Activated B cell treated with CpG ODN at 0.5 μM for 24 hours (primary cell): ENCODE measurements around the gene ACOX2. TPM values are rescaled to one million over a fixed set of nuclear protein-coding genes. Genes with fewer than 3 reads are reported as not detected.

Experiments used
- ATAC-seq: fragments of 200-7000 bp; cut with Tn5 transposase; one replicate; pipeline ENCODE4 v1.10.0; 2021; ENCODE audit warnings: low read depth, mild to moderate bottlenecking, moderate library complexity
- CTCF ChIA-PET: fragments of 350-600 bp; sonication (Branson Sonifier 250); formaldehyde crosslinking; loops from one replicate; lab custom pipeline; 2021; ENCODE audit warnings: antibody characterized with exemption; lab: Charles Lee
- POLR2A ChIA-PET: fragments of 350-600 bp; sonication (Branson Sonifier 250); formaldehyde crosslinking; loops from one replicate; lab custom pipeline; 2021; ENCODE audit warnings: antibody characterized with exemption; lab: Charles Lee
- DNase-seq: peaks from one replicate; pipeline ENCODE4 v3.0.0; 2022
- H3K27ac Mint-ChIP-seq: one replicate; pipeline ENCODE4 v1.8.0; 2020; ENCODE audit warnings: mixed read lengths
- H3K27me3 Mint-ChIP-seq: one replicate; pipeline ENCODE4 v1.8.0; 2021; ENCODE audit warnings: mixed read lengths
- H3K36me3 Mint-ChIP-seq: one replicate; pipeline ENCODE4 v1.8.0; 2021; ENCODE audit warnings: low read depth, mixed read lengths
- H3K4me1 Mint-ChIP-seq: one replicate; pipeline ENCODE4 v1.8.0; 2021; ENCODE audit warnings: mixed read lengths
- H3K4me3 Mint-ChIP-seq: one replicate; pipeline ENCODE4 v1.8.0; 2020; ENCODE audit warnings: mild to moderate bottlenecking, mixed read lengths
- H3K9me3 Mint-ChIP-seq: one replicate; pipeline ENCODE4 v1.8.0; 2020; ENCODE audit warnings: mixed read lengths
- intact Hi-C: fragments of 100-400 bp; cut with micrococcal nuclease; formaldehyde crosslinking; loops from one replicate; pipeline ENCODE4 v1.15.1; 2024
- total RNA-seq: library from RNA; stranded (reverse); gene quantifications from 2 replicates; pipeline ENCODE4 v1.2.3, GENCODE V29; 2022
- TF ChIP-seq, protein P1 (sequence below): fragments of 200-600 bp; IDR thresholded peaks from one replicate; pipeline ENCODE4 v1.8.0; 2022; ENCODE audit warnings: antibody characterized with exemption, mild to moderate bottlenecking

The ACOX2 gene
- total RNA-seq, 1 donor from 2014 or later, result not detected

DNA sequence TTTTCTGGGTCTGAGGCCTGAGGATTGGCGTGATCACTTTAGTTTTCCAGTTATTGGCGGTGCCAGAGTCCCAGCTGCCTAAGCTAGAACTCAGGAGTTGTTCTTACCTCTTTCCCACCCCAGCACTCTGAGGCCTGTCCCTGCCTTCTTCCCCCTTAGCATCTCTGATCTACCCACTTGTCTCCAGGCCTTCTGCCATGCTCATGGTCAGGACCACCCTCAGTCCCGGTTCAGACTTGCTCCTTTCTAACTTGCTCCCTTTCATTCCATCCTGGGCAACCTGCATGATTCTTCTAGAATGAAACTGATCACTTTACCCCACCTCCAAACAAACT is 15.7 kb downstream of the ACOX2 start:
- no peaks in the 10 kb centered on the region for H3K36me3 Mint-ChIP-seq
- peaks cover 1% of the 10 kb centered on the region for H3K27me3 Mint-ChIP-seq
- intact Hi-C loops, result no loop called here
- DNase-seq (no peak), ATAC-seq (no peak)
- POLR2A ChIA-PET, result no interaction called here
- TF ChIP-seq, protein P1, sequence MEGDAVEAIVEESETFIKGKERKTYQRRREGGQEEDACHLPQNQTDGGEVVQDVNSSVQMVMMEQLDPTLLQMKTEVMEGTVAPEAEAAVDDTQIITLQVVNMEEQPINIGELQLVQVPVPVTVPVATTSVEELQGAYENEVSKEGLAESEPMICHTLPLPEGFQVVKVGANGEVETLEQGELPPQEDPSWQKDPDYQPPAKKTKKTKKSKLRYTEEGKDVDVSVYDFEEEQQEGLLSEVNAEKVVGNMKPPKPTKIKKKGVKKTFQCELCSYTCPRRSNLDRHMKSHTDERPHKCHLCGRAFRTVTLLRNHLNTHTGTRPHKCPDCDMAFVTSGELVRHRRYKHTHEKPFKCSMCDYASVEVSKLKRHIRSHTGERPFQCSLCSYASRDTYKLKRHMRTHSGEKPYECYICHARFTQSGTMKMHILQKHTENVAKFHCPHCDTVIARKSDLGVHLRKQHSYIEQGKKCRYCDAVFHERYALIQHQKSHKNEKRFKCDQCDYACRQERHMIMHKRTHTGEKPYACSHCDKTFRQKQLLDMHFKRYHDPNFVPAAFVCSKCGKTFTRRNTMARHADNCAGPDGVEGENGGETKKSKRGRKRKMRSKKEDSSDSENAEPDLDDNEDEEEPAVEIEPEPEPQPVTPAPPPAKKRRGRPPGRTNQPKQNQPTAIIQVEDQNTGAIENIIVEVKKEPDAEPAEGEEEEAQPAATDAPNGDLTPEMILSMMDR, result no peak
- CTCF ChIA-PET, result no interaction called here
- H3K4me1 Mint-ChIP-seq, result no peaks in the 10 kb centered on the region
- H3K4me3 Mint-ChIP-seq, result no peak overlapping the region
- H3K9me3 Mint-ChIP-seq, result no peaks in the 10 kb centered on the region
- H3K27ac Mint-ChIP-seq, result no peak overlapping the region

DNA sequence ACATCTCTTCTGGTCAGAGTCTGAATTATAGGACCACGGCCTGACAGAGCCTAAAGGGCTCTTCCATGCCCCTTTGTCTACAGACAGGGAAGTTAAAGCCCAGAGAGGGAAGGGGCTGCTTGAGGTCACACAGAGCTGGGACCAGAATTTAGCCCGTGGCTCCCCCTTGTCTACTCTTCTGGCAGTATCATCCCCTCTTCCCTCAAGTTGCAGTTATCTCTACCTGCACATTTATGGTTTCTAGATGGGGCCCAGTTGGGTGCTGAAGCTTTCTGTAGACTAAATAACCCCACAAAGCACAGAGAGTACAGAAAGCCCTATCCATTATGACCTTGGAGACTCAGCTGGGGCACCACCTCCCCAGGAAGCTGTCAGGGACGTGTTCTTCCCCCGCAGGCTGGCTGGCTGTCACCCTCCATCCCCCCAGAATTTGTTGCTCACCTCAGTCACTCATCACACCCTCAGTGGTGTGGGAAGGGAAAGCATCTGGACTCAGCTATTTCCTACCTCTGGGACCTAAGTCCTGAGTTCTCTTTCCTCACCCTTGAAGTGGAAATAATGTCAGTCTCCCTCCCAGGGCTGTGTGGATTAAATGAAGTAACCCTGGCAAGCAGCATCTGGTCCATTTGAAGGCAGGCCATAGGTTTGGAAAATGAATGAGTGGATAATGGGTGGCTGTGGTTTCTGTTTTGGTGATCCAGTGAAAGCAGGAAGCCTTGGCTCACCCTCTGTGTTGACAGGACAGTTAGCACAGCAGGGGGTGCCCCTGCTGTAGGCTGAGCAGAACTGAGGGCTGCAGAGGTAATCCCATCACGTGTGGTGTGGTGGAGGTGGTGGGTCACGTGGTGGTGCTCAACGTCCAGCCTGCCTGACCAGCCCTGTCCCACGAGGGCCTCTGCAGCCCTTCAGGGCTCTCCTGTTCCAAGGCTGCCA is 16.3 kb downstream of the ACOX2 start:
- no peak overlapping the region for H3K27ac Mint-ChIP-seq
- H3K4me1 Mint-ChIP-seq, result no peaks in the 10 kb centered on the region
- intact Hi-C loops, result no loop called here
- POLR2A ChIA-PET, result no interaction called here
- ATAC-seq (no peak), DNase-seq (no peak)
- CTCF ChIA-PET, result no interaction called here
- H3K27me3 Mint-ChIP-seq, result peaks cover 1% of the 10 kb centered on the region
- H3K4me3 Mint-ChIP-seq, result no peak overlapping the region
- no peaks in the 10 kb centered on the region for H3K9me3 Mint-ChIP-seq
- no peaks in the 10 kb centered on the region for H3K36me3 Mint-ChIP-seq
- TF ChIP-seq, protein P1, result no peak

DNA sequence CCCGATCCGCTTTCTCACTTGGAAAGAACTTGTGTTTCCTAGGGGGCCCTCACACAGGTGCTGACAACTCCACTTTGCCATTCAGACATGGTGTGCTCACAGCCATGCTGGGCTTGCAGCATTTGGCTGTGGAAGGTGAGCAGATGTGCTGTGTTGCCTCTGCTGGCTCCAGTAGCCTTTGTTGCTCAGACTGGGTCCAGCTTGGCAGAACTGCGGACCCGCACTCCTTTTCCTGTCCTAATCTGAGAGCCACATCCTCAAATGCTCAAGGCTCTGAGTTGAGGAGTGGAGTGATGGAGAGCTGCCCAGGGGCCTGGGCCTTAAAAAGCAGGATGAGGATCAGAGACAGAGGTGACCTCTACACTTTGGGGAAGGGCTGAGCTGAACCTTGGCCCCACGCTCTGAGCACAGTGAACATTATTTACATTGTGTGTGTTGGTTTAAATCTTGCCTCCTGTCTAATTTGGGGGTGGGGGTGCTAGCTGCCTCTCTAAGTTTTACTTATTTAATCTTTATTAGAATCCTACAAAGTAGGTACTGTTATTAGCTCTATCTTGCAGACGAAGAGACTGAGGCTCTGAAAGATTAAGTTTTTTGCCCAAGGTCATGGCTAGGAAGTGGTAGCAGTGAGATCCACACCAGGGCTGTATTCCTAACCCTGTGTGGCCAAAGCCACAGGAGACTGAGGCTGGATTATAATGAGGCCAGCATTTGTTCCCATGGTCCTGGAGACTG is 17.2 kb downstream of the ACOX2 start:
- Mint-ChIP-seq H3K36me3 (no peaks in the 10 kb centered on the region), H3K9me3 (no peaks in the 10 kb centered on the region), H3K4me1 (no peaks in the 10 kb centered on the region), H3K27ac (no peak overlapping the region), H3K4me3 (no peak overlapping the region), H3K27me3 (peaks cover 1% of the 10 kb centered on the region)
- TF ChIP-seq, protein P1, result no peak
- intact Hi-C loops, result no loop called here
- CTCF ChIA-PET, result no interaction called here
- DNase-seq (no peak), ATAC-seq (no peak)
- POLR2A ChIA-PET, result no interaction called here

DNA sequence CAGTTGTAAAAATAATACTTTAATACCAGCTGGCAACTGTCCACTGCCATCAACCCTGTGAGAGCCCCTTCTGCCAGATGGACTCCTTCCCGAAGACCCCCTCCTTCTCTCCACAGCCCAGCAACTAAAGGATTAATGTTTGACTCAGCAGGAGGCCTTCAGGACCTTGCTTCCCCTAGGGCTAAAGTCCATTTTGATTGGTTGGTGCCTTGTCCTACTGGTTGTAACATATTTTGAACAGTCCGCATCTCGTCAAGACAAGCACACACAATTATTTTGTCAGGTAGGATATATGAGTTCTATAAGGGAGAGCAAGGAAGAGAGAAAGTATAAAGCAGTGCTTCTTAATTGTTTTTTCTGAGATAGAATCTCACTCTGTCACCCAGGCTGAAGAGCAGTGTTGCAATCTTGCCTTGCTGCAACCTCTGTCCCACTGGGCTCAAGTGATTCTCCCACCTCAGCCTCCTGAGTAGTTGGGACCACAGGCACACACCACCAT is 18.6 kb downstream of the ACOX2 start:
- ChIA-PET CTCF (no interaction called here), POLR2A (no interaction called here)
- Mint-ChIP-seq H3K36me3 (no peaks in the 10 kb centered on the region), H3K27me3 (peaks cover 1% of the 10 kb centered on the region), H3K27ac (no peak overlapping the region), H3K4me1 (no peaks in the 10 kb centered on the region), H3K9me3 (no peaks in the 10 kb centered on the region), H3K4me3 (no peak overlapping the region)
- ATAC-seq, result no peak
- DNase-seq, result no peak
- TF ChIP-seq, protein P1, result no peak
- intact Hi-C loops, result no loop called here

DNA sequence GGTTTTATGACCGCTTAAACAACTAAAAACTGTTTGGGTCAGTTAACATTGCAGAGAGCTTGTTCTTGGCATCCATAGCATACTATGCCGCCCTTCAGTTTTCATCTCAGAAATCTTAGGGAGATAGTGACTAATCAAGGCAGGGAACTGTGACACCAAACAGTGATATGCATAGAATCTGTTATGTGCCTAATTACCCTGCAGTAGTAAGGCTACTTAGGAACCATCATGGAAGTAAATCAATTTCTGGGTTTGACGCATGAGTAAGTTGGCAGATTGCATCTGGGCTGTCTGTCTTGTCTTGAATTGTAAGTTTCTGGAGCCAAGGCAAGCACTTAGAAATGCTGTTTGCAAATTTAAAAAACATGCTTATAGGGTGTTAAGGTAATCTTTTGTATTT is 22.6 kb downstream of the ACOX2 start:
- no peaks in the 10 kb centered on the region for H3K9me3 Mint-ChIP-seq
- ATAC-seq (no peak), DNase-seq (no peak)
- H3K27ac Mint-ChIP-seq, result no peak overlapping the region
- H3K27me3 Mint-ChIP-seq, result peaks cover 1% of the 10 kb centered on the region
- intact Hi-C loops, result no loop called here
- no peak overlapping the region for H3K4me3 Mint-ChIP-seq
- ChIA-PET CTCF (no interaction called here), POLR2A (no interaction called here)
- TF ChIP-seq, protein P1, result no peak
- H3K4me1 Mint-ChIP-seq, result no peaks in the 10 kb centered on the region
- no peaks in the 10 kb centered on the region for H3K36me3 Mint-ChIP-seq
